Measurements from ENCODE around the gene PACRG.

The PACRG gene

DNA sequence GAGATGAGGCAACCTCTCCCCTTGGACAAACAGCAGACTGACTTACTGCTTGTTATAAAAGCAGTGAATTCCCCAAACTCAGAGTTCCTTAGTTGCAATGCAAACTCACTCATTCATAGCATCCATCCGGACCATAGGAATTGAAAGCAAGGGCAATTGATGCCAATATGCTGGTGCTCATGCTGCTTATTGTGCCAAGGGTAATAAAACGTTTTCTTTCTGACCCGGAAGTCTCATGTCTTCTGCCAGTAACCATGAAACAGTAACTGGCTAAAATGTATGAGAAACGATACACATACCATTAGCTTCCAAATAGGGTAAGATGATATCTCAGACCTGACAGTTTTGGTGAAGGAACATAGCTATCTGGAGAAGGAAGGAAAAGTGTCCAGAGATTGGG lies 18.3 kb upstream of the PACRG start:
- no peak for DNase-seq (ENCODE audit: low read depth in 1 of 2, low spot score in 1 of 2)

DNA sequence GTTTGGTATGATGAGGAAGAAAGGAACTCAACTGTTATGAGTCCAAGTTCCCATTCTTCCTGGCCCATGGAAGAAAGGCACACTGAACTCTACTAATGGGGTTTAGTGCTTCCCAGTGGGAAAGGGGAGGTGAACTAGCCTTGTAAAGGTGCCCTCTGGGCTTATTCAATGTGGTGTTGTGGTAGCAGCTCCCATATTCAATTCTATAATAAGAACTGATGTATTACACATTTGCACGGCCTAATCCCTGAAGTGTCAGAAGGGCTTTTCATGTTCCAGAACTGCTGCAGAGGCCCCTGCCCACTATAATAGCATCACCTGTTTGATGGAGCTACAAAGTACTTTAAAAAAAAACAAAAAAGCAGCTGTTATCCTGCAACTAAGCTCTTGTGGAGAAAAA lies 17.4 kb upstream of the PACRG start:
- DNase-seq (ENCODE audit: low read depth in 1 of 2, low spot score in 1 of 2): no peak

DNA sequence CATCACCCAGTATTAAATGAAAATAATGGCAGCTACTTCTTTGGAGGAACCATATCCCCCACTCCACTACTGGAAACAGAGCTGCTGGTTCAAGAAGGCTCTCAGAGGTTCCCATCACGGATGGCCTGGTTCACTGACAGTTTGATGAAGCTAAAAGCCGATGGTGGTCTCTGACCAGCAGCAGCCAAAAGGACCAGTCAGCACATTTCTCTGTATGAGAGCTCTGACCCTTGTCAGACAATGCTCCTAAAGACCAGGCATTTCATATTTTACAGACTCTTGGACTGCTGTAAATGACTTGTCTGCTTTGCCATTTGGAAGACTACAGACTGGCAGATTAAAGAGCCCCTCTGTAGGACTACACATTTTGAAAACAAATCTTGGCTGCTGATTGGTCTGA lies 16.8 kb upstream of the PACRG start:
- DNase-seq (ENCODE audit: low read depth in 1 of 2, low spot score in 1 of 2): no peak

DNA sequence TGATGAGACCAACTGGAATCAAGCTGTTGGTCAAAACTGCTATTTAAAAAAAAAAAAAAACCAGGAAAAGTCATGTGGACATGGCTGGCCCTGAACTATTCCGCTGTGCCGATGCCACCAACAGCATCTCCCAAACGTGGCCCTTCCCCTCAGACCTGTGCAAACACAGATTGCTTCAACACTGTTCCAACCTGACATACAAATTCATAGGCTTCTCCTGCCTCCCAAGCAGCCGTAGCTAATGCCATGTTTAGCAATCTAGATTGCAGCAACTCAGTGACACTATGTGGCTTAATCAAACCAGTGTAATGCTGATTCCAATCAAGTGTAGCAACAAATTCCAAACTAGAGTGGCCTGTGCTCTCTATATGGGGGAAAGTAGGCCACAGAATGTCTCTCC lies 16.4 kb upstream of the PACRG start:
- DNase-seq (ENCODE audit: low read depth in 1 of 2, low spot score in 1 of 2): no peak

DNA sequence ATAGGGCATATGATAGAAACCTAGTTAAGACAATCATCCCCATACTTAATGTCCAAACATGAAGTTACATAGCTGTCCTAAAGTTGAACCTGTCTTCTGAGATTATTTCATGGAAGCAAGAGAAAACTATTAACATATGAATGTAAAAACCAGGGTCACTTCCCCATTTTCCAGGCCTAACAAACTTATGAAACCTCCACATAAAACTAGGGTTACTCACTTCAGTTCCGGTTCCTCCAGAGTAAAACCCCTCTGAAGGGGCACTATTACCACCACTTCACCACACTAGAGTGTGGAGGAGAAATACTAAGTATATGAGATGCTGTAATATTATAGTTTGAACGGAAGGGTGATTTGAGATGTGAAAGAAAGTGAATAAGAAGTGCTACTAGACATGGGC lies 15.1 kb upstream of the PACRG start:
- DNase-seq (ENCODE audit: low read depth in 1 of 2, low spot score in 1 of 2): no peak

DNA sequence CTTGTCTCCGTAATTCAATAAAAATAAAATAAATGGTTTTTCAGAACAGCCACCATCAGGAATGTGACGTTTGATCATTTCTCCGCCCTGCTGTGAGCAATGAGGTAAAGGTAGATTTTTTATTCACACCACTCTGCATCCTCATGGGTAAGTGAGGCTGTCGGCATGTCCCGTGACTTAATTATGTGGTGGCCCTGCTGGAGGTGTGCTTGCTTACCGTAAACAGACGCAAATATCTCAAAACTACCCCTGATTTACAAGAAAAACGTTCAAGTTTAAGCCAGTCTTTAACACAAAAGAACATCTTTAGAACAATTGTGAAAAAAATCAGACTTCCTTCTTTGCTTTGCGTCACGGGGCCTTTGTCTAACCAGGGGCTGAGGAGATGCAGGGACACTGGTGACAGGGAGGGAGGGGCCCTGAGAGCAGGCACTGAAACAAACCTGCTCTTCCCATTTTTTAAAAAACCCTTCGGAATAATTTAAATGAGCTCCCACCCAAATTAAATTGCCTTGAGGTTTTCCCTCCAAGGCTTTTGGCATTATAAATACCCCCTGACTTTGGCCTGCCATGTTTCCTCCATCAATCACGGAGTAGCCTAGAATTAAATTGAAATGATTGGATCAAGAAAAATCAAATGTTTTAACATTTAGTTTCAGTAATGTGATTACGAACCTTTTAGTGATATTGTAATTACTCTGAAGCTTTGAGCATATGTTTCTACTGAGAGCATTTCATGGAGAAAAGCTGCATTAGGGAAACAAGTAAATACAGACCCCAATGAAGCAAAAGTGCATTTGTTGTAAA lies 13.6 kb upstream of the PACRG start:
- no peak for DNase-seq (ENCODE audit: low read depth in 1 of 2, low spot score in 1 of 2)

DNA sequence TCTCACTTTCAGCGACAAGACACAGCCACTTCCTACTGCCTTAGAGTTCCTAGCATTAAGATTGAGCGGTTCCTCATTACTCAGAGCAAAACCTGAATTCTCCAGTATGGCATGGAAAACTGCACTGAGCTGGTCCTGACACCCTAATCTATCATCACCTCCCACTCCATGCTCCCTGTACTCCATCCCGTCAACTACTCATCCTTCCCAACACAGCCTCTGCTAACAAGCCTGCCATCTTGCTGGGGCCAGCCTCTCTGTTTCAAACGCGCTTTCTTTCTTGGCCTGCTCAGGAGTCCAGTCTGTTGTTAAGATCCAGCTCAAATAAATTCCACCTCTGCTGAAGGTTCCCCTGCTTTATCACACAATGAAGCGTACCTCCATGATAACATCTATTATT lies 12.2 kb upstream of the PACRG start:
- DNase-seq (ENCODE audit: low read depth in 1 of 2, low spot score in 1 of 2): no peak

DNA sequence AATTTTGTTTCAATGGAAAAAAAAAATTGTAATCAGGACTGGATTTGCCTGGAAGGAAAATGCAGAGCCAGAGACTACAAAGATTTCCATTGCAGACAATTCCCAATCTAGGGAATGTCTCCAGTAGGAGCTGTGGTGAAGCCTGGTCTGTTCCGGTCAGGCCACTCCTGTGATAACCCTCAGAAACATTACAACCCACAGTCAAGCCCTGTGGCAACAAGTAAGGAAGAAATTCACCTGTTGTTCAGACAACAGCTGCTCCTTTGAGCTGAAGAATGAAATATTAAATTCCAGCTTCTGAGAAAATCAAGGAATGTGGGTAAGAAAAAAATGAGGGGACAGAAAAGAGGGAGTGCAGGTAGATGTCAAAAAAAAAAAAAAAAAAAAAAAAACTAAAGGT lies 8.2 kb upstream of the PACRG start:
- no peak for DNase-seq (ENCODE audit: low read depth in 1 of 2, low spot score in 1 of 2)

DNA sequence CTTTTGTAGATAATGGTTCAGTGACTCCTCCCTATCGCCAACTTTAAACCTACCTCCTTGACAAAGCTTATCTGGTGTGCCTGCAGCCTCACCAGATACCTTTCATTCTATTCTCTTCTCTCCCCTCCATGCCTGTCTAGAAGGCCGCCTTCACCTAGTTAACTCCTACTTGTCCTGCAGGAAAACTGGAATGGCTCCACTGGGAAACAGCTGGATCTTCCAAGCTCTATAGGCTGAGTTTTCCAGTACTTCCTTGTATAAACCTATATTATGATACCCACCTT lies 6.4 kb upstream of the PACRG start:
- no peak for DNase-seq (ENCODE audit: low read depth in 1 of 2, low spot score in 1 of 2)

DNA sequence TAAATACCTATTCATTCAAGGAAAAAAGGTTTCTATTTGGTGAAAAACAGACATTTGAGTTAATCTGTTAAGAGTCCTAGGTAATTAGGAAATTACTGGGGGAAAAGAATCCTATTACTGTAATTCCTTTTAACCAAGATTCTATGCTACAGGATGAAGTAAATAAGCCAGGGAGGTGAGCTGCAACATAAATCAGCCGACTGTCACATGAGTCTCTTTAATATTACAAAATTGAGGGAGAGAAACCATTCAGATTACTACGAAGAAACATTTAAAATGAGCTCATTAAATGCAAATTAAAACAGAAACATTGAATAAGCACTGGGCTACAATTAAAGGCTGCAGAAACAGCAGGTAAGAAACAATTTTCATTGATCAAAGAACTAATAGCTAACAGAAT lies 5.5 kb upstream of the PACRG start:
- no peak for DNase-seq (ENCODE audit: low read depth in 1 of 2, low spot score in 1 of 2)

DNA sequence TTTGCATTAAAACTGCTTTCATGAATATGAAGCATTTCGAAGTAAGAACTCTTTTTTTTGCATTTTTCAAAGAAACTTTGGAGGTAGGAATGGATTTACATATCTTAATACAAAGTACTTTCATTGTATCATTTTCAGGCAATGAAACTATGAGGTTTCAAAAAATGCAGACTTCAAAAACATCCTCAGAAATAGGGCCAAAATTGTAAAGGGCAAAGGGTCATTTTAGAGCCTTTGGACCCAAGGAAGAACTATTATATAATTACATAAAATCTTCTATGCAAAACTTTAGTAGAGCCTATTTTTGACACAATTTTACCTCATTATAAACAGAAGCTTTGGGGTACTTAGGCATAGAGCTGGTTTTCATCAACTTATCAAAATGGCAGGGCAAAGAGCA lies 5.1 kb upstream of the PACRG start:
- DNase-seq (ENCODE audit: low read depth in 1 of 2, low spot score in 1 of 2): no peak

DNA sequence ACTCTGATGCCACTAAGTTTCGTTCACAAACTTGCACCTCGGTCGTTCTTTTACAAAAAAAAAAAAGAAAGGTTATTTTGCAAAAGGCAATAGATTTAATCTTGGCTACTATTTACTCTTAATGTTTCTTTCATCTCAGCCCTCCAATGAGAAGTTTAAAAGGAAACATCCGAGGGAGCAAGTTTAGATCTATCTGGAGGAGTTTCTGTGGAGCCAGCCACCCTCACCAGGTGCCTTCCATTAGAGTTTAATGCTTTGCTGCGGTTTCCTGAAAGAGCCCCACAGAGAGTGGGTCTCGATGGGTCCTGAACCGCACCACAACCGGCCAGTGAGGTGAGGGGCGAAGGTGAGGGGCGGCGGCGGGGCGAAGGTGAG lies 840 bp upstream of the PACRG start:
- no peak for DNase-seq (ENCODE audit: low read depth in 1 of 2, low spot score in 1 of 2)

DNA sequence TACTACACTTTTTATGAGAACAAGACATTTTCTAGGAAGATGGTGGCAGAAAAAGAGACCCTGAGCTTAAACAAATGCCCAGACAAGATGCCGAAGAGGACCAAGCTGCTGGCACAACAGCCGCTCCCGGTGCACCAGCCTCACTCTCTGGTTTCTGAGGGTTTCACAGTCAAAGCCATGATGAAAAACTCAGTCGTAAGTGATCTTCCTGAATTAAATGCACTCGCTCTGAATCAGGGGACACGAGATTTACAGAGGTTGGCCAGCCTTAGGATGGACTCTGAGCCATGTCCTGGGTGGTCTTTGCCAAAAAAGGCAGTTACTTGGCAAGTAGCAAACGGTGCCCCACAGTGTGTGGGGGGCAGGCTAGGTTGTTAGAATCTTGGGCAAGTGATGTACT lies 423 bp downstream of the PACRG start:
- no peak for DNase-seq (ENCODE audit: low read depth in 1 of 2, low spot score in 1 of 2)

DNA sequence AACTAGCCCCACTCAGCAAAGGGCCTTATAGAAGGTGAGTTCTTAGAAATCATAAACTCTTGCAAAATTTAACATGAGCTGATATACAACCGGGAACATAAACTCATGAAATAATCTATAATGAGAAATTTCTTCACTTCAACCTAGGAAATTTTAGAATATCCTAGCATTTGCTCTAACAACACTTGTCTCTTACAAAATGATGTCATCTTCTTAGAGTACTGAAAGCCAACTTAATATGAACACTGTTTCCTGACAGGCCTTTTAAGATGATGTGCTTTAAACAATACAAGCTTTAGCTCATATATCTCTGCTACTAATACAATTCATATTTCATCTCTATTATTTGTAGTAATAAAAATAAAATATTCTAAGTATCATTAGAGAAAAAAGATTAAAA lies 932 bp downstream of the PACRG start:
- no peak for DNase-seq (ENCODE audit: low read depth in 1 of 2, low spot score in 1 of 2)

DNA sequence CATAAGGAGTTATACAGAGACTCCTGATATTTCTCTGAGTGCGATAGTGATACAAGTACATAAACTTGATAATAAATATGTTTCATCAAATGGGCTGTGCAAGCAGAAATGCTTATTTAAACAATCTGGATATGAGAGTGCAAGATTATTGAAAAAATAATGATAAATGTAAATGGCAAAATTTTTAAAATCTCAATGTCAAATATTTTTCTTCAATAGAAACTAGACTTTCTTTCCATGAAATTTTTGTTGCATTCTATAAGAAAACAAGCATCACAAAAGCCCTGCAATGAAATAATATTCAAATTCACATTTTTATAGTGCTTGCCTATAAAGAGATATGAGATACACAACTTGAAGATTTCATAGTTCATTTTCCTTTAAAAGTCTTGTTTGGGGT lies 2.7 kb downstream of the PACRG start:
- no peak for DNase-seq (ENCODE audit: low read depth in 1 of 2, low spot score in 1 of 2)

DNA sequence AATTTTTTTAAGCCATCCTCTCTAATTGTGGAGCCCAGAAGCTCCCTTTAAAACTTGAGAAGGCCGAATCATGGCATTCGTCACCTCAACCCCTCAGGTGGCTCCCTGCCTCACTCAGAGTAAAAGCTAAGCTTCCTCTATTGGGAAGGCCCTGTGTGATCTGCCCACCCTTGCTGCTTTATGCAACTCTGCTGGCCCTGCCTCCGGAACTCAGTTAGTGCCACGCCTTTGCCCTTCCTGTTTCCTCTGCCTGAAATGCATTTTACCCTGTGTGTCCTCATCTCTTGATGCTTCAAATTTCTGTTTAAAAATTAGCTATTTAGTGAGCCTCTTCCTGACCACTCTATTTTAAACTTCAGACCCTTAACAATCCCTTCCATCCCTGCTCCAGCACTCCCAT lies 5.7 kb downstream of the PACRG start:
- DNase-seq (ENCODE audit: low read depth in 1 of 2, low spot score in 1 of 2): no peak

DNA sequence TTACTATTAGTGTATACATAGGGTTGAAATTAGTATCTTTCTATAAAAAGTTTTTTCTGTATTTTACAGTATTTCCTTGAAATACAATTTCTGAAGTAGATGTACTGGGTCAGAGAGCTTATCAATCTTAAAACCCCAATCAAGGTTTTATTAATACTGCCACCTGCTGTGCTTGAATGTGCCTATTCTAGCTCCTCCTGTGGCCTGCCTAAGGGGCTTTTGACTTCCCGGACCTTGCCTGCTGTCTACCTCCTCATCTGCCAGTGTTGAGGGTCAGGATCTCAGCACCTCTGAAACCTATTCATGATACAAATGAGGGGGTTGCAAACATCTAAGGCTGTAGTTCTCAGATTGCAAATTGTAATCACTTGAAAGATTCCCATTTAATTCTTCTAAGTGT lies 9.2 kb downstream of the PACRG start:
- DNase-seq (ENCODE audit: low read depth in 1 of 2, low spot score in 1 of 2): no peak

DNA sequence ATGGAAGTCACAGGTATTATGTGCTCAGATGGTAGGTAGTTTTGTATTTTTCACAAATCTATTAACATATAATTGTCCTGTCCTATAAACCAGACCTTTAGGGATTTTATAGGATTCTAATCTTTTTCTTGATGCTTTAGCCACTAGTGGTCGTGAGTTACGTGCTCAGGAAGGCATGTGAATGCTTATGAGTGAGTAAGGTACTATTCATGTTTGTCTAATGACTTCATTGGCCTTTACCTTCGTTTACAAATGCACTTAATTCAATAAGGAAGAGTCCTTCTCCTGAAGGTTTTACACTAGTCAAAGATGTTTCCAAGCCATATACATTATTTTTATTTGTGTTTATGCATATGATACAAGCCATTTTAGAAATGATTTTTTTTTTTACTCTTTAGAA lies 23.0 kb downstream of the PACRG start:
- no peak for DNase-seq (ENCODE audit: low read depth in 1 of 2, low spot score in 1 of 2)

DNA sequence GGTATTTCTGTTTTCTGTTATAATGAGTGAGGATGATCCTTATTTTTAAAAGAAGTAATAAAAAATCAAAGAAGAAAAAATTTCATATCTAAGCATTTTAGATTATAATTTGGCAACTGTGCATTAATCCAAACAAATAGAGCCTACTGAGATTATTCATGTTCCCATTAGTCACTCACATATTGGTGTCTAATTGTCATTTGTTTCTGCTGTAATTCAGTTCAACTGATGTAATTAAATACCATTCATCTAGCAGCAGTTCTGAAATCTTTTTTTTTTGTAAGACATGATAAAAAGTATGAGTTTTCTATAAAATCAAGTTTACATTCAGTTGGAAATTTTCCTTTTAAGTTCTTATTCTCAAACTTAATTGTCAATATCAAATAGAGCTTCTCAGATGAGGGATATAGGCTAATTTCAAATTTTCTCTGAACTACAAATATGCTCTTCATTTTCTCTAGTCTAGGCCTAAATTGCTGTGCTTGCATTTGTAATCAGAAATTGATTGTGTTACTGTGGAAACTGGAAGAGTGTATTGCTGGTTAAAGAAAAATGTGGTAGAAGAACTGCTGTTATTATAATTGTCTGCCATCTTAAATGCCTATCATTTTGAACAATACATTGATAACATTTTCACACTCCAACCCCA lies 23.6 kb downstream of the PACRG start:
- no peak for DNase-seq (ENCODE audit: low read depth in 1 of 2, low spot score in 1 of 2)

DNA sequence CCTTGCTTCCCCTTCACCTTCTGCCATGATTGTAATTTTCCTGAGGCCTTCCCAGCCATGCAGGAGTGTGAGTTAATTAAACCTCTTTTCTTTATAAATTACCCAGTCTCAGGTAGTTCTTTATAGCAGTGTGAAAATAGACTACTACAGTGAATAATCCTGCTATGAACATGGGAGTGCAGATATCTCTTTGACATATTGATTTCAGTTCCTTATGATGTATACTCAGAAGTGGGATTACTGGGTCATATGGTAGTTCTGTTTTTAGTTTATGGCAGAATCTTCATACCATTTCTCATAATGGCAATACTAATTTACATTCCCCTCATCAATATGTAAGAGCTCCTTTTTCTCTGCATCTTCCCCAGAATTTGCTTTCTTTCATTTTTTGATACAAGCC lies 26.0 kb downstream of the PACRG start:
- no peak for DNase-seq (ENCODE audit: low read depth in 1 of 2, low spot score in 1 of 2)

DNA sequence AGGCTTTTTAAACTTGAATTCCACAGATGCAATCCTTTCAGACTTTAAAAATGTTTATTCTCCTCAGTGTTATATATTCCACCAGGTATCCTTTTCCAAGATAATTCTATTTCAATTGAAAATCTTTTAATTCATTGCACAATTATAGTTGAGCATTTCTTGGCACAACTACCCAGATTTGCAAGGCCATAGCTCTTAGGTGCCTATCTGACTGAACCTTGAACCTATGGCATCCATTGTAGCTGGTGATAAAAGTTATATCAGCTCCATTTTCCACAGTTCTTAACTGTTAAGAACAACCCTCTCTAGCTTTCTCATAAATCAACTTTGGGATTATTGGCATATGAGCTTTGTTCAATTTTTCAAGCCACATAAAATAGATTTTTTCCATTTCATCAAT lies 42.4 kb downstream of the PACRG start:
- DNase-seq (ENCODE audit: low read depth in 1 of 2, low spot score in 1 of 2): no peak

DNA sequence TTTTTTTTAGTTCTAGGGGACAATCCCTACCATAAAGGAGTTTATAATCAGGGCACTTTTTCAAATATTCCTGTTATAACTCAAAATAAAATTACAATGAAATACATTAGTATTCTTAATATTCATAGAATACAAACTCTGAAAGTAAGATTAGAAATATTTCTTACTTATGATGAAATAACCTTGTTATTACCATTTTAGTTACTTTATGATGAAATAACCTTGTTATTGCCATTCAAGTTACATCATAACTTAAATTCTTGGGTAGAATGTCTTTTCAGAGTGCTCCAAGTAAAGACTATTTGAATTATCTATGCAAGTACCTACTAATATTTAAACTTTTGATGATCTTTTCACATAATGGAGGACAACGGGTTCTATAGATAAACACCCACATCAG lies 43.2 kb downstream of the PACRG start:
- DNase-seq (ENCODE audit: low read depth in 1 of 2, low spot score in 1 of 2): no peak

DNA sequence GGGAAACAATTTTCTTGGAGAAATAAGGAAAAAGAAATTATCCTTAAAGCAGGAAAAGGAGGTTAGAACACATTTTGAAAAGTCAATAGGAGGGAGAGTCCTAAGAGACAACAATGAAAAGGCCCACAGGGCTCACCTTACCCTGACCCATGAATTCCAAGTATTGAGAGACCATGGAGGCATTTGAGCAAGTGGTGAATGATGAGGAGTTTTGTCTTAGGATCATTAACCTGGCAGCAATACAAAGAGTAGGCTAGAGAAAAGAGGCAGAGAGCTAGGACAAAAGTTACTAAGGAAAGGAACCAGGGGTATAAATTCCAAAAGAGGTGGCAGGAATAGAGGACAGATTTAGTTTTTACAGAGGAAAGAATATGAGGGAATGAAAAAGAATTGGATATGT lies 44.7 kb downstream of the PACRG start:
- no peak for DNase-seq (ENCODE audit: low read depth in 1 of 2, low spot score in 1 of 2)
